K562 (cell line): ENCODE measurements around the gene LPCAT3. TPM values are rescaled to one million over a fixed set of nuclear protein-coding genes. Genes with fewer than 3 reads are reported as not detected.
A peak's percentile ranks its signal among the peaks of the same experiment; 100 is the strongest.

ENCODE experiments used
- CEBPZ ChIP-seq: fragments of 150-350 bp; IDR thresholded peaks from 2 replicates; pipeline ENCODE4 v1.6.1; 2014; ENCODE audit warnings: low read depth, mild to moderate bottlenecking, low read length, borderline replicate concordance
- DNMT1 ChIP-seq: fragments of 450-650 bp; IDR thresholded peaks from 2 replicates; pipeline ENCODE4 v1.6.1; 2016; ENCODE audit warnings: antibody characterized with exemption, mild to moderate bottlenecking
- E2F1 ChIP-seq: sonication (generic); formaldehyde crosslinking; IDR thresholded peaks from 2 replicates; pipeline ENCODE4 v1.8.1; 2023; ENCODE audit warnings: mild to moderate bottlenecking, missing genetic modification reagents, moderate library complexity
- HMGN3 ChIP-seq: IDR thresholded peaks from 2 replicates; pipeline ENCODE4 v1.6.1; 2011; ENCODE audit warnings: borderline replicate concordance, low read depth, mild to moderate bottlenecking, mixed read lengths, low read length; ENCODE audit not compliant: insufficient read length; ENCODE audit errors: extremely low read depth
- HSF4 ChIP-seq: fragments of 250-450 bp; sonication (Bioruptor Pico); IDR thresholded peaks from 2 replicates; pipeline ENCODE4 v2.1.2; 2022; ENCODE audit warnings: mild to moderate bottlenecking, moderate library complexity, borderline replicate concordance
- LEF1 ChIP-seq: fragments of 450-650 bp; IDR thresholded peaks from 2 replicates; pipeline ENCODE4 v1.6.1; 2016; ENCODE audit warnings: mild to moderate bottlenecking
- MAFK ChIP-seq: IDR thresholded peaks from 2 replicates; pipeline ENCODE4 v1.6.1; 2011; ENCODE audit warnings: low read length, improper control_type of control experiment
- MECOM ChIP-seq: fragments of 250-450 bp; sonication (Bioruptor Pico); IDR thresholded peaks from 2 replicates; pipeline ENCODE4 v1.8.0; 2022; ENCODE audit warnings: inconsistent platforms
- NFIX ChIP-seq: fragments of 250-450 bp; sonication (Bioruptor Pico); IDR thresholded peaks from 2 replicates; pipeline ENCODE4 v1.4.0; 2020; ENCODE audit warnings: low read depth, mild to moderate bottlenecking, moderate library complexity
- NFRKB ChIP-seq: fragments of 450-650 bp; IDR thresholded peaks from 2 replicates; pipeline ENCODE4 v1.6.1; 2016; ENCODE audit warnings: low read depth
- PKNOX1 ChIP-seq: fragments of 450-650 bp; IDR thresholded peaks from 2 replicates; pipeline ENCODE4 v1.6.1; 2016
- POLR2B ChIP-seq: fragments of 450-650 bp; IDR thresholded peaks from 2 replicates; pipeline ENCODE4 v1.6.1; 2018; ENCODE audit warnings: low read depth; ENCODE audit not compliant: partially characterized antibody
- SIN3B ChIP-seq: fragments of 450-650 bp; IDR thresholded peaks from 2 replicates; pipeline ENCODE4 v1.6.1; 2017; ENCODE audit warnings: low read depth, mild to moderate bottlenecking, moderate library complexity
- TRIM25 ChIP-seq: fragments of 450-650 bp; IDR thresholded peaks from 2 replicates; pipeline ENCODE4 v1.7.0; 2016; ENCODE audit warnings: borderline replicate concordance
- USF2 ChIP-seq: sonication (generic); formaldehyde crosslinking; IDR thresholded peaks from 2 replicates; pipeline ENCODE4 v1.5.0; 2020; ENCODE audit warnings: missing genetic modification reagents
- ZFP1 ChIP-seq: fragments of 450-650 bp; formaldehyde crosslinking; IDR thresholded peaks from 2 replicates; pipeline ENCODE4 v1.4.0; 2020; ENCODE audit warnings: mild to moderate bottlenecking, mixed read lengths
- ZNF174 ChIP-seq: fragments of 250-450 bp; sonication (Bioruptor Pico); IDR thresholded peaks from 2 replicates; pipeline ENCODE4 v1.4.0; 2020; ENCODE audit warnings: mild to moderate bottlenecking
- ZNF408 ChIP-seq: fragments of 250-450 bp; sonication (Bioruptor Pico); IDR thresholded peaks from 2 replicates; pipeline ENCODE4 v1.4.0; 2020; ENCODE audit warnings: low read depth, mild to moderate bottlenecking, moderate library complexity
- ZNF449 ChIP-seq: fragments of 250-450 bp; sonication (Bioruptor Pico); IDR thresholded peaks from 2 replicates; pipeline ENCODE4 v1.8.0; 2022; ENCODE audit warnings: moderate library complexity, mild to moderate bottlenecking, inconsistent platforms
- ZNF551 ChIP-seq: fragments of 250-450 bp; sonication (Bioruptor Pico); IDR thresholded peaks from 2 replicates; pipeline ENCODE4 v1.5.0; 2021; ENCODE audit warnings: mild to moderate bottlenecking, moderate library complexity
- ZNF77 ChIP-seq: fragments of 250-450 bp; sonication (Bioruptor Pico); IDR thresholded peaks from 2 replicates; pipeline ENCODE4 v1.5.0; 2020
- polyA plus RNA-seq, 8 experiments: library from polyadenylated mRNA; depleted of rRNA in 4 of 8; stranded (reverse) in 5 of 8; unstranded in 3 of 8; fragments of >200 nt; fragmentation: Nextera tagmentation in 2 of 8; fragmentation: Illumina TruSeq in 1 of 8; extraction: Ambion mirVana in 2 of 8; extraction: Trizol in 1 of 8; gene quantifications; 2 replicates each; pipeline versions ENCODE4 v1.2.1 to v1.2.3, GENCODE V29; 2011 to 2014; ENCODE audit warnings: inconsistent platforms in 1 of 8, missing spikeins in 1 of 8
- total RNA-seq, 7 experiments: library from RNA; depleted of rRNA in 6 of 7; stranded (reverse); fragments of >200 nt in 6 of 7; fragmentation: Illumina TruSeq in 2 of 7; extraction: Trizol in 2 of 7; gene quantifications; 2 replicates each; pipeline versions ENCODE4 v1.2.1 to v1.2.3, GENCODE V29; 2011 to 2021; ENCODE audit warnings: low replicate concordance in 1 of 7

The LPCAT3 gene
- total and polyA plus RNA-seq, 9 of the 15 experiments (the other 6 are each of a cell fraction or from before 2014, with no cell fraction given) = 4.9 to 52.5 (median 25.3) TPM

- no peak for TF ChIP-seq ZNF449 (CRISPR knock-in tag)
- TF ChIP-seq NFIX (CRISPR knock-in tag) = no peak
- TF ChIP-seq NFRKB = no peak
- no peak for TF ChIP-seq ZNF408 (CRISPR knock-in tag)
- TF ChIP-seq MAFK = peak; percentile 23; the same call in 1 of the 2 replicates
- no peak for TF ChIP-seq USF2 (CRISPR knock-in tag)
- no peak for TF ChIP-seq SIN3B
- TF ChIP-seq ZNF551 (CRISPR knock-in tag) = no peak
- no peak for TF ChIP-seq HMGN3
- TF ChIP-seq ZNF174 (CRISPR knock-in tag) = no peak
- TF ChIP-seq ZNF77 (CRISPR knock-in tag) = no peak
- no peak for TF ChIP-seq POLR2B
- no peak for TF ChIP-seq DNMT1
- no peak for TF ChIP-seq CEBPZ
- no peak for TF ChIP-seq HSF4 (CRISPR knock-in tag)
- TF ChIP-seq LEF1 = no peak
- TF ChIP-seq E2F1 (CRISPR knock-in tag) = no peak
- no peak for TF ChIP-seq TRIM25
- TF ChIP-seq PKNOX1 = no peak
- TF ChIP-seq MECOM (CRISPR knock-in tag) = no peak
- no peak for TF ChIP-seq ZFP1 (CRISPR knock-in tag)
These were observed 24.6 kb upstream of the LPCAT3 start (continued) for GRCh38 chr12:7042842-7043241.
